NCI-H748 (cell line): ENCODE measurements around the gene SLC66A2.

Experiments
- DNase-seq: peaks from one replicate; lab custom pipeline; 2025; ENCODE audit not compliant: unreplicated experiment; lab: John Stamatoyannopoulos, UW

SLC66A2 gene

DNA sequence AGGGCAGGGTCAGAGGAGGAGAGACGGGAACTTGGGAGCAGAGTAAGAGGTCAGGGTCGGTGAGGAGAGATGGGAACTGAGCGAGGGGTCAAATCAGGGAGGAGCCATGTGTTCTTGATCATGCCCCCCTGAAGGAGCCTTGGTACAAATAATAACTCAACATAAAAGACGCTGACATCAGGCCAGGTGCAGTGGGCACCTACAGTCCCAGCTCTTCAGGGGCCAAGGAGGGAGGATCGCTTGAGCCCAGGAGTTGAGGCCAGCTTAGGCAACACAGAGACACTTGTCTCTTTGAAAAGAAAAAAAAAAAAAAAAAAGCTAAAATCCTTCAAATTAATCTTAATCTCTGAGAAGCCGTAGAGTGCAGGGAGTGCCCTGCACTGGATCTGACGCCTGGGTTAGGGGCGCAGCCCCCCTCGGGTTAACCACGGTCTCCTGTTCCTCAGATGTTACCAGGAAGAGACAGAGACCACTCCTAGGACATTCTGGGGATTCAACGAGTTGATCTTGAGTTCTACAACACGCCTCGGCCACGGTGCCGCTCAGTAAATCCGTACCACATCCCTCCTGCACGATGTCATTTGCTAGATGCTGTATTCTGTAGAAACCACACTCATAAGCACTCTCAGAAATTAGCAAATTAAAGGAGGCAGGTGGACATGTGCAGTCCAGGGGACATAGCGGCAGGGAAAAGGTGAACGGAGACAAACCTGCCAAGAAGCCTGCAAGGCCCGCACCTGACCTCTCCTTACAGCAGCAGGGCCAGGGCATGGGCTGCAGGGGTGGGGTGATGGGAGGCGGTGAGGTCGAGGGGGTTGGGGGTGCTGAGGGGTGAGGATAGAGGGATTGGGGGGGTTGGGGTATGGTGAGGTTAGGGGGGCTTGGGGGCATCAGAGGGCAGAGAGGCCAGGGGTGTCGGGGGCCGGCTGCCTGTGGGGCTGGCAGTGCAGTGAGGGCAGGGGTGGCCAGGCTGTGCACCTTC is 29.2 kb downstream of the SLC66A2 start:
- no peak for DNase-seq

- no peak for DNase-seq
These were observed 32.4 kb downstream of the SLC66A2 start for GRCh38 chr18:79919089-79919488.

- no peak for DNase-seq
These were observed 32.8 kb downstream of the SLC66A2 start for GRCh38 chr18:79918615-79919011.

- DNase-seq = no peak
These were observed 33.4 kb downstream of the SLC66A2 start for GRCh38 chr18:79917853-79918614.

DNA sequence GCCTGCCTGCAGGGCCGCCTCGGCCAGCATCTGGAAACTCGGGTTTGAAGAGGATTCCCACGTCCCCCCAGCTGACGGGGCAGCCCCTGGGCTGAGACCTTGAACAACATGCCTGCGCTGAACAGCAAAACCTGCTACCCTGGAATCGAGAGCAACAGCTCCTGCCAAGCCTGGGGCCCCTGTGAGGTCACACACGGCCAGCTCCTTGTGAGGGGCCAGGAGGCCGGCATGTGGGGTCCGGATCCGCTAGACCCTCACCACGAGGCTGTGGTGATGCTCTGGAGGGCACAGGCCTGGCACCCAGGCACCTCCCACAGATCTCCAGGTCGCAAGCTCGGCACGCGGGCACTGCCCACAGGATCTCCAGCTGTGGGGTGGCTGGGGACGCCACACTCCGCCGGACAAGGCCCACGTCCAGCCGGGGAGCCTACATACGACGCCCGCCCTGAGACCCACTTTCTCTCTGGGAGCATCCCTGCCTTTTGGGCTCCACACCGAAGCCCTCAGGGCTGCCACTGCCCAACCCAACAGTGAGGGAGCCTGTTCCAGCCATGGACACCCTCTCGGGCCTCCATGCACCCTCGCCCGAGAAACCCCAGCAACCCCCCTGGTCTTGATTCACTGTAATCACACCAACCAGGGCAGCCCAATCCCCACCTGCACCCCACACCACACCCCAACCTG is 34.1 kb downstream of the SLC66A2 start:
- DNase-seq = no peak

DNA sequence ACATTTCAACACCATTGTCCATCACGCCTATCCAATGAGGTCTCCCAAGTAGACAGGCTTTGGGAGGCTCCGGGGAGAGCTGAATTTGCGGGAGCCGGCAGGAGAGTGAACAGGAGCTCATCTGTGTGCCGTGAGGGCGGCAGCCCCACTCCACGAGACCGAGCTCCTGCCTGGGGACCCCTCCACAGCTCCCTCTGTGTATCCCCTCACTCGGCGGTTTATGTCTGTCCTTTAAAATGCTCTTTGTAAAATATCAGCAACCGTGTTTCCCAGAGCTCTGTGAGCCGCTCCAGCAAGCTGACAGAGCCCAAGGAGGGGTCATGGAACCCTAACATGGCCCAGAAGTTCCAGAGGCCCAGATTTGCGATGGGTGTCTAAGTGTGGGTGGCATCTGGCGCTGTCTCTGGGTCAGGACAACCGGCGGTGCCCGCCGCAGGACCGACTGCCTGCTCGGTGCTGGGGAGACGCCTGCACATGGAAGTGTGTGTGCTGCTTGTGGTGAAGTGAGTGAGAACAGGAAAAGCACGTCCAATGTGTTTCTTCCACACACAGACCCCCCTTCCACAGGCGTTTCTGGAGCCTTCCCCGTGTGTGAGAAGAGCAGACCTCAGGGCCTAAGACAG is 34.8 kb downstream of the SLC66A2 start:
- DNase-seq = no peak

- no peak for DNase-seq
These were observed 35.3 kb downstream of the SLC66A2 start for GRCh38 chr18:79916128-79916494.

GRCh38 chr18:79915161-79916127 is 36.0 kb downstream of the SLC66A2 start:
- no peak for DNase-seq

GRCh38 chr18:79914614-79915160 is 36.8 kb downstream of the SLC66A2 start:
- DNase-seq = no peak

- DNase-seq = no peak
These were observed 38.2 kb downstream of the SLC66A2 start for GRCh38 chr18:79912994-79913831.

DNA sequence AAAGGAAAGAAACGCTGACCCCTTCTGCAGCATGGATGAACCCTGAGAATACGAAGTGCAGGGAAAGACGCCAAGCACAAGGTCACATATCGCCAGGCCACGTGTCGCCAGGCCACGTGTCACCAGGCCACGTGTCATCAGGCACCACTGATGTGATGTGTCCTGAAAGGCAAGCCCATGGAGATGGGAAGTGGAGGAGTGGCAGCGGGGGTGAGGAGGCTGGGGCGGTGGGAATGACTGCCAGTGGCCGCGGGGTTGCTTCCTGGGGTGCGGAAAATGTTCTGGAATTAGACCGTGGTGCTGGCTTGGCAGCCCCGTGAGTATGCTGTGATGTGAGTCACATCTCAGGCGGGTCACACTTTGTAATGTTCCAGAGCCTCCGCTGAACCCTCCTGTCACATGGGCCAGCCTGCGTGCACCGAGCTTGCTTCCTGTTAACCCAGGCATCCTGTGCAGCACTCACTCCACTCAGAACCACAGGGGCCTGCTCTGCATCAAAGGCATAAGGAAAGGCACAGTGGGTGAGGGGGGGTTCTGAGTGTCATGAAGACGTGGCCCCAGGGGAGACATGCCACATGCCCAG is 39.0 kb downstream of the SLC66A2 start:
- DNase-seq = no peak

DNA sequence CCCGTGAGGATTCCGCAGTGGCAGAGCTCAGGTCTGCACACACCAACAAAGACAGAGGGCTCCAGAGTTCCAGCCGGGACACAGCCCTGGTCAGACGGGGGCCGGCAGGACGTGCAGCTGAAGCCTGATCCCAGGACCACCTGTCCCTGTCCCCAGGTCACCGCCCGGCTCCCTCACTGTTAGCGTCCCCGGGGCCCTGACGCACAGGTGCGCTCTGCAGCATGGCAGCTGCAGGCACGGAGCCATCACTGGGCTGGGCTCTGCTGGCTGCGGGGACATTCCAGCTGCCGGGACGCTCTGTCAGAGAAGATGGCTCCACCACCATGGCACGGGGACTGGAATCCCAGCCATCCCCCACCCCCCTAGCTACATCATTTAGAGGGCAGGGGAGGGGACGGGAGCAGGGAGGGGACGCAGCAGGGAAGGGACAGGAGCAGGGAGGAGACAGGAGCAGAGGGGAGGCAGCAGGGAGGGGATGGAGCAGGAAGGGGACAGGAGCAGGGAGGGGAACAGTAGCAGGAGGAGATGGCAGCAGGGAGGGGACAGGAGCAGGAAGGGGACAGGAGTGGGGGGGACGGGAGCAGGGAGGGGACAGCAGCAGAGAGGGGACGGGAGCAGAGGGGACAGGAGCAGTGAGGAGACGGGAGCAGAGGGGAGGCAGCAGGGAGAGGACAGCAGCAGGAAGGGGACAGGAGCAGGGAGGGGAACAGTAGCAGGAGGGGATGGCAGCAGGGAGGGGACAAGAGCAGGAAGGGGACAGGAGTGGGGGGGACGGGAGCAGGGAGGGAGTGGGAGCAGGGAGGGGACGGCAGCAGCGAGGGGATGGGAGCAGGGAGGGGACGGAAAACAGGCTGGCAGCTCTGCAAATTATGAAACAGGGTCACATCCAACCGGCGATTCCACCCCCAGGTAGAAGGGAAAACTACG is 39.8 kb downstream of the SLC66A2 start:
- no peak for DNase-seq

- DNase-seq = no peak
These were observed 40.7 kb downstream of the SLC66A2 start for GRCh38 chr18:79910563-79911343.

DNA sequence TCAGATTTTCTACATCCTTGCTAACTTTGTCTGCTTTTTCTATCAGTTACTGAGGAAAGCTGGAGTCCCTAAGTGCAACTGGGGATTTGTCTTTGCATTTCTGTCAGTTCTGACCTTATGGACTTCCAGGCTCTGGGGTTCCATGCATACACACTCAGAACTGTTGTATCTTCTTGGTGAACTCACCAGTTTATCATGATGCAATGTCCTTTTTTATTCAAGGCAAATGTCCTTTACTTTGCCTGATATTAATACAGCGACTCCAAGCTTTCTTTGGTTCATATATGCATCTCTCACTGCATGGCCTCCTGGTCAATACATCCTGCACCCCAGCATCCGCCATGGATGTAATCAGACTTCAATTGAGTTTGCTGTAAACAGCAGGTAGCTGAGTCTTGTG is 44.7 kb downstream of the SLC66A2 start:
- DNase-seq = no peak

GRCh38 chr18:79905993-79906392 is 45.5 kb downstream of the SLC66A2 start:
- no peak for DNase-seq

- no peak for DNase-seq
These were observed 46.0 kb downstream of the SLC66A2 start for GRCh38 chr18:79905389-79905911.
